Stromal cell of bone marrow (primary cell): ENCODE results near the gene SGMS2.

Experiments
- DNase-seq: peaks from one replicate; pipeline ENCODE4 v3.0.0-alpha.2; 2012; ENCODE audit warnings: low read depth

SGMS2 gene

GRCh38 chr4:107828315-107829090, 3.8 kb downstream of the SGMS2 start:
- DNase-seq = no peak

DNA sequence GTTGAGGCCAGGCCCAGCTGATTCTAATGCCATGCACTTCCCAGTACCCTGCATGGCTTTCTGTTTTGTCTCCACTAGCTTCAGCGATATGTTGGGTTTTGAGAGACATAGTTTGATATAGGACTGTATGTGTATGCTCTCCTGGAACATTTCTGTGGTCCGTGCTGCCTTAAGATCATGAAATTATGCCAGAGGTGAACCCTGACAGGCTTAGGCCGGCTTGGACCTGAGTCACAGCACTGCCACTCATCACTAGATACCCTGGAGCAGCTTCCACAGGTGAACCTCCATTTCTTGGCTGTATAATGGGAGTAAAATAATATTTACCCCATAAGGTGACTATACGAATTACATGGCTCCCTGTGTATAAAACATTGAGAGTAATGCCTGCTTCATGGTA, 6.4 kb downstream of the SGMS2 start:
- no peak for DNase-seq

GRCh38 chr4:107832275-107832807, 7.6 kb downstream of the SGMS2 start:
- no peak for DNase-seq

DNA sequence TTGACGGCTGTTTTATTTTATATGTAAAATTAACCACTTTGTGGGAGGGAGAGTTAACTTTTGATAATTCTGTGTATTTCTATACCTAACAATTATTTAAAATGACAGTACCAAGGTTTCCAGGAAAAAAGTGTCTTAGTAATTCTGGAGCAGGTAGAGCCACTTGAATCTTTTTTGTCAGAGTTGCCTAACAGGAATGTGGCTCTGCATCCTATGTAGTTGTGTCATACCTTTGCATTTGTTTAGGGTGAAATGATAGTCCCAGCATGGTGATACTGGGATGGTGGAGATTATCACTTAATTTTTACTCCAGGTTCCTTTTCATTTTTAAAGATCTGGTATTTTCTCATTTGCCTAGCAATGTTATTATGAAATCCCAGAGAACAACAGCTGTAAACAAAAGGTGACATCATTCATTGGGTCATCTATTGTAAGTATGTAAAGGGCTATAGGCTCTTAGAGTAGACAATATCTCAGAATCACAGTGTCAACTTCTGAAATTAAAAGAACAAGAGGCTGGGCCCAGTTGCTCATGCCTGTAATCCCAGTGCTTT, 9.6 kb downstream of the SGMS2 start:
- DNase-seq = no peak

GRCh38 chr4:107835406-107835805, 10.7 kb downstream of the SGMS2 start:
- no peak for DNase-seq

- DNase-seq = no peak
Observed at GRCh38 chr4:107837317-107837716, 12.6 kb downstream of the SGMS2 start.

DNA sequence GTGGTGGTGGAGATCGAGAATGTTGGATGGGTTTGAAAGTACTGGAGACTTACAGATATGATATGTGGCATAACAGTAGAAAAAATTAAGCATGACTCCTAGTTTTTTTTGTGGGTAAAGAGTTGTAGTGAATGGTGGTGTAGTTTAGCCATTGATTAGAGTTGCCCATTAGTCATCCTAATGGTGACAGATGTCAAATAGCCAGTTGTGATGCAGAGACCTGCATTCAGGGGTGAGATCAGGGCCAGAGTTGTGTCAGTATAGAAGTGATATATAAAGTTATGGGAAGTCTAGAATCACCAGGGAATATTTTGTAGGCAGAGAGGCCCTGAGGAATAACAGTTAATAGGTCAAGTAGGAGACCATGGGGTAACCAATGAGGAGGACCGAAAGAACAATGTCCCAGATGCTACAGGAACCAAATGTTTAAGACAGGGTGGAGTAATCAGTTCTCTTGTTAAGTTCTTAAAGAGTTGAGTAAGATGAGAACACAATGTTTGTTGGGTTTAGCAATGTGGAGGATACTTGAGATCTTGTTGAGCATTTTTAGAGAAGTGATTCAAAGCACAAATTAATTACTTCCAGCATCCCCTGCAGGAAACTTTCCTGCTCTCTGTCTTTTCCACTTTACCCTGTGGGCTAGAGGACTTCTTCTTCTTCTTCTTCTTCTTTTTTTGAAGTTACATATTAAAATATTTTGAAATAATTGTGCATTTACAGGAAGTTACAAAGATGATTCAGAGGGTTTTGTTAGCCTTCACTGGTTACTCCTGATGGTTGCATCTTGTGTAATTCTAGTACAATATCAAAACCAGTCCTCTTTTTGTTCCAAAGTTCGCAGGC, 13.3 kb downstream of the SGMS2 start:
- DNase-seq = peak; percentile 47

DNA sequence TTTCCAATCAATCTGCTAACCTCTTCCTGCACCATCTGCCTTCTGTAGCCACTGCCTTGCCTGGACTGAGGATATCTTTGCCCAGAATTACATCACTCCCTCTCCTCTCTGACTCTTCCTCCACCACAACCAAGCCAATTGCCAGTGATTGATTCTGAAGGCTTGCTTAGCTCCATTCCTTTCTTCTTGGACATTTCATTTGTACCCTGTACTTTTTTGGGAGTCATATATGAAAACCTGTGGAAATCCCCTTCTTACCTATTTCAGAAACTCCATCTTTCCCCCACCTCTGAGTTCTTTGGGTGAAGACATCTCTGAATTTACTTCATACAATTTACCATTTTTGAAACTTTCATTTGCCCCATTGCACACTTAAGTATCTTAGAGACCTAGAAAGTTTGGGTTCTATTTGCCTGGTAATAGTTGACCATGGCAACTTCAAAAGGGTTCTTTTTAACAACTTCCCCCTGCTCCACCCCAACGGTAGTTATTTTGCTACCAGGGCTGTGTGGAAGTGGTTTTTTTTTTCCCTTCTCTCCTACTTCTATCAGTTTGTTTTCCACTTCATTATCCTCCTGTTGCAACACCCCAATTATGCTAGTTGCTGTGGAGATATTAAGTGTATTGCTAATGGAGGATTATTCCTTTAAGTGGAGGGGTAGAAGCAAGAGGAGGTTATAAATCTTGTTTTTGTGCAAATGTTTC, 14.3 kb downstream of the SGMS2 start:
- no peak for DNase-seq

- DNase-seq = no peak
Observed at GRCh38 chr4:107843391-107843790, 18.7 kb downstream of the SGMS2 start.

DNA sequence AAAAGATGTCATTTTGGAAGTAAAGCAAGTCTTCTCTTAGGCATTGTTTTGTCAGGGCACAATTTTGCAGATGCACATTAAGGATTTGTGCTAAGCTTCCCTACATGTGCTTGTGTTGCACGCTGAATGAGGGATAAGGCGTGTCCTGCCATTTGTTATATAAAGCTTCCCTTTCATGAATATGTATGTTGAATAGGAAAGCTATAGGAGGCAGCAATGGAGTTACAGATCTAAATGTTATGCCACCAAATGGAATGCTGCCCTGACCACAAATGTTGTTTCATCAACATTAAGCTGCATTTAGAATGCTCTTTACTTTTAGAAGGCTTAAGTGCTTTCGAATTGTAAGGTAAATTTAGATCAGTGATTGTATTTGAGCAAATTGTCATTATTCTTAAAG, 20.9 kb downstream of the SGMS2 start:
- DNase-seq = no peak

DNA sequence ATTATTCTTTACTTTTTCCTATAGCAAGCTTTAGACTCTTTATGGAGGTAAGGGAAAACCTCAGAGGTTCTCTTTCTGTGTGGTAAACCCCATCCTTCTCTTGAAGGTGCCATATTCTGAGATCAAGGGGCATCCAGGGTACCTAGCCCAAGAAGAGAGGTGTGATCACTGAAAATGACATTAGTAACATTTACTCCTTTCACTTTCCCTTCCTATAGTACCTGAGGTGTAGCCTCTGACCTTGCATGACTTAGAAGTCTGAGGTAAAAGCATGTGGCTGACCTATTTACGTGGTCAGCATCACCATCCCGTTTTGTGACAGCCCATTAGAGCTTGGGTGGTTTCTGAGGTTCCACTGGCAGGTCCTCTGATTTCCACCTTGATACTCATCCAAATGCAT, 25.7 kb downstream of the SGMS2 start:
- DNase-seq = no peak

- DNase-seq = peak; percentile 45
Observed at GRCh38 chr4:107853444-107854355, 29.0 kb downstream of the SGMS2 start.

- DNase-seq = peak; percentile 71
Observed at GRCh38 chr4:107854356-107855022, 29.8 kb downstream of the SGMS2 start.

DNA sequence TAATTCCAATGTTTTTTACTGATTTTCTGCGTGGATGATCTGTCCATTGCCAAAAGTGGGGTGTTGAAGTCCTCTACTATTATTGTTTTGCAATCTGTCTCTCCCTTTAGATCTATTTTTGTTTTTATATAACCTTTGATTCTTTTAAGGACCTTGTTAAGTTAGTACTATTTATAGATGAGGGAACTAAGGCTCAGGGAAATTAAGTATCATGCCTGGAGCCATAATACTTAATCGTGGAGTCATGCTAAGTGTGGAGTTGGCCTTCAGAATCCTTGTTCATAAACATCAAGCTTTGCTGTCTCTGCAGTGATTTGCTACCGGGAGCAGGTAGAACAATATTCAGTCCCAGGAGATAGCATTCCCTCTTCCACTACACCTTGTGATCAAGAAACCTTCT, 31.0 kb downstream of the SGMS2 start:
- no peak for DNase-seq

DNA sequence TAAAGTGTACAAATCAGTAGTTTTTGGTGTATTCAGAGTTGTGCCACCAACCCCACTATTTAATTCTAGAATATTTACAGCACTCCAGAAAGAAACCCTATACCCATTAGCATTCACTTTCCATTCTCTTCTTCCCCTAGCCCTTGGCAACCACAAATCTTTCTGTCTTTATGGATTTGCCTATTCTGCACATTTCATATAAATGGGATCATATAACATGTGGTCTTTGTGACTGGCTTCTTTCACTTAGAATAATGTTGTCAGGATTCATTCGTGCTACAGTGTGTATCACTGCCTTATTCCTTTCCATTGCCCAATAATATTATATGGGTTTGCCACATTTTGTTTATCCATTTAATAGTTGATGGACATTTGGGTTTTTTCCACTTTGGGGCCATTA, 32.2 kb downstream of the SGMS2 start:
- peak; percentile 34 for DNase-seq

DNA sequence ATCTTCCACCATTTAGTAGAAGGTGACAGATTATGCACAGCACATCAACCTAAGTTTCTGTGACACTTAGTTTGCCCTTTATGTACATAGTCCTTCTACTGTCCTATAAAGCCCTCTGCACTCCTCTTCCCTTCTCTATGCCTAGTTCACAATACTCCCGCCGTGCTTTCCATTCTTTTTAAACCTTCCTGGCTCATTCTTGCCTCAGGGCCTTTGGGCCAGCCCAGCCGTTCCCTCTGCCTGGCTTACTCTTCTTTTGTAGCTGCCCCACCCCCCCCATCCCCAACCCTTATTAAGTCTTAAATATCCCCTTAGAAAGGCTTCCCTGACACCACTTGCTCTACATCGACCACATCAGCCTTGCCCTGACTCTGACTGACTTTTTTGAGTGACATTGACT, 33.0 kb downstream of the SGMS2 start:
- no peak for DNase-seq

GRCh38 chr4:107858158-107858742, 33.5 kb downstream of the SGMS2 start:
- DNase-seq = no peak

DNA sequence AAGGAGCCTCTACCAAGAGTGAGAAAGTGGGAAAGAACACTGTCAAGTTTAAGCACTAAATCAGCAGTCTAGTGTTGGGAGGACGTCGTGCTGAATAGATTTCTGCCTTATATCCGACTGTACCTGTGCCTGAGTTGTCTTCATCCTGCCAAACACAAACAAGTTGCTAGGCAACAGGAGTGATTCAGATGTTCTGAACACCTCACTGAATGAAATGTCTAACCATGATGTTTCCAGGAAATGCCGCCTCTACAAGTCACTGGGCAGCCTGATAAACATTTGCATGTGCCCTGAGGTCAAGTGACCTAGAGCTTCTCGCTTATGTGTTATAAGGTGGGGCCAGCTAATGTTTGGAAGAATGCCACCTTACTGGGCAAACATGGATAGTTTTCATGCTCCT, 37.9 kb downstream of the SGMS2 start:
- no peak for DNase-seq

DNA sequence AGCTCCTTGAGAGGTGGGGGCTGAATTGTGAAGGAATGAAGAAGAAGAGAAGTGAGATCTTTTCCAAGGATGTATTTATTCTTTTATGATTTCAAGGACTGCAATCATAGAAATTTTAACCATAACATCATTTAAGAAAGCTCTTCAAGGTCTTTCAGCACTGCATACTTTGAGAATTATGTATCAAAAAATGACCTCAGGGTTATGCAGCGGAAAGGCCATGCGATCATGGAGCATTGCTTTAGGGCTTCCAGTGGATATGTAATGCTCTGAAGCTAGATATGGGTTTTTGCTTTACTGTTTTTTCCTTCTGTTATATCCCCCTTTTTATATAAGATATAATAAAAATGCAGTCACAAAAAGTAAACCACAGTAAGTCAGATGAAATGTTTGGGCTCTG, 38.7 kb downstream of the SGMS2 start:
- DNase-seq = no peak

DNA sequence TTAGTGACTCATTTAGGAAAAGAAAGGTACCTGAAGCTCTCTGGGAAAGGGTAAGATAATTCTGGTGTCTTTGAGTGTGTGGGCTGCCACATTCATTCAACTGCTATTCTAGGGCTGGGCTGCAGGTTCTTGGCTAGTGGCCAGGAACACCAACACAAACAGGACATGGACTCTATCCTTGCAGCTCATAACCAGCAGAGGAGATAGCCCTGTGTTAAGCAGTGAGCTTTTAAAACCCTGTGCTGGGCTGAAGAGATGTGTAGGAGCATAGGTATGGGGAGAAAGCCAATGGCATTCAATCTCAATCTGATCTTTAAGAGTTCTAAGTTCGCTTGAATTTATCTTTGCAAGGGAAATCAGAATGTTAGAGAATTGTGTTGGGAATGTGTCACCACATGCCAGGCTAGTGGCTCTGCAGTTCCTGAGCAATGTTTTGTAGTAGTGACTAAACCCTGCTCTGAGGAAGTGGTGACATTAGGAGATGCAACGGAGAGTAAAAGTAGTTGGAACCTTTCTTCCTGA, 39.2 kb downstream of the SGMS2 start:
- no peak for DNase-seq
